ENCODE results near the gene LYSMD3. TPM values are rescaled to one million over a fixed set of nuclear protein-coding genes. Genes with fewer than 3 reads are reported as not detected.

Gene LYSMD3
- total and polyA plus RNA-seq, 8 donors = 3.9 to 27.0 (median 7.8) TPM

DNA sequence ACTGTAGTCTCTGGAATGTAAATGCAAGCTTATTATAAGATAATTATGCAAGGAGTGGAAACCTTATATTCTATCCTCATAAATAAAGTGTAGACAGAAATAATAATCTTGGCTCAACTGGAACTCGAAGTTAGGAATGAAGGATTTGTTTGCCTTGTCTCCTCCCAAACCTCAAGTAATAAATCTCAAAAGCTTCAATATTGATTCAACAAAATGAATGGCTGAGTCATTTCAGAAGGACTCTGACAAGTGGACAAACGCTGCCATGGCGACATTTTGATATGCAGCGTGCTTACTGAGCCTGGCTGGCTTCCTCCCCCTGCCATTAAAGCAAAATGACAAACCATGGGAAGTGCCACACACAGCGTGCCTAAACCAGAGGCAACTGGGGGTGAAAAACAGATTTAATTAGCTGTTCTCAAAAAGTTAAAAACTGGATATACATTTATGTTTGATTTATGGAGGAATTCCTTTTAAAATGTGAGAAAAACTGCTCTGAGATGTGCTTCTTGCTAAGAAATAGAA lies 18.7 kb upstream of the LYSMD3 start:
- Histone ChIP-seq H3K27me3 (peaks cover 0 to 46% (median 9%) of the 10 kb centered on the region in 3 donors), H3K27ac (no peak overlapping the region), H3K4me3 (no peak overlapping the region), H3K9me3 (no peaks in the 10 kb centered on the region), H3K4me1 (peaks cover 0 to 15% (median 2%) of the 10 kb centered on the region in 4 donors), H3K36me3 (no peaks in the 10 kb centered on the region)
- TF ChIP-seq CTCF (IDR thresholded peaks at IDR 0.05) = no peak
- TF ChIP-seq POLR2AphosphoS5 (IDR thresholded peaks at IDR 0.05) = peak in 1 of 3 donors; percentile 44
- 18 to 34% (median 24%) methylated on average over 5 of the region's 5 CpGs for WGBS, 5 donors
- intact Hi-C loops (cut with DNase I; ENCODE audit: low total_unique reads) = no loop called here
- peak; percentile 61 to 87 for DNase-seq

DNA sequence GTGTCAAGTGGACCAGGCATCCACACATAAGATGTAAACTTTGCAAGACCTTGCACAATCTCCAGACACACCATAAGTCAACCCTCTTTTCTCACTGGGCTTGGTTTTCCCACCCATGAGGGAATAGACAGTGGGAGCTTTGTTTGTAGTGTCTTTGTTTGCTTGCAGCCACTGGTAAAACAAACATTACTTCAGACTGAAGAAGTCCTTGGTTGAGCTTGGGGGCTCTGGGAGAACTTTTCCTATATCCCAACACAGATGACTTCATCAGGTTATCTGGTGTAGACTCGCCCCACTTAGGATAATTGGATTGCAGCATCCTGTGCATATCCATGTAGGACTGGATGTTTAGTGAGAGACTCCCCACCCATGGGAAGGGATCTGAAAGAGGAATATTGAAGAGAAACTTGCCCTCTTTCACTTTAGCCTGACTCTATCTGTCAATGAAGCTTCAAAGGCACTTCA lies 17.7 kb upstream of the LYSMD3 start:
- Histone ChIP-seq H3K27me3 (peaks cover 0 to 48% (median 9%) of the 10 kb centered on the region in 3 donors), H3K27ac (no peak overlapping the region)

GRCh38 chr5:90546216-90546837 lies 16.9 kb upstream of the LYSMD3 start:
- WGBS, 5 donors = 71 to 88% (median 76%) methylated on average over 4 of the region's 4 CpGs
- no peak overlapping the region for H3K4me3 ChIP-seq
- H3K9me3 ChIP-seq = no peaks in the 10 kb centered on the region
- H3K27ac ChIP-seq = no peak overlapping the region
- peaks cover 0 to 15% (median 2%) of the 10 kb centered on the region in 4 donors for H3K4me1 ChIP-seq
- intact Hi-C loops (cut with DNase I; ENCODE audit: low total_unique reads) = no loop called here
- no peaks in the 10 kb centered on the region for H3K36me3 ChIP-seq
- H3K27me3 ChIP-seq = peaks cover 0 to 51% (median 9%) of the 10 kb centered on the region in 3 donors
- no peak for DNase-seq
- TF ChIP-seq CTCF (IDR thresholded peaks at IDR 0.05) (no peak), POLR2AphosphoS5 (IDR thresholded peaks at IDR 0.05) (no peak), POLR2A (IDR thresholded peaks at IDR 0.05) (no peak), EP300 (IDR thresholded peaks at IDR 0.05) (no peak)

More for the DNA sequence above, 17.7 kb upstream of the LYSMD3 start:
- DNase-seq = no peak
- TF ChIP-seq POLR2A (IDR thresholded peaks at IDR 0.05) (no peak), CTCF (IDR thresholded peaks at IDR 0.05) (no peak), EP300 (IDR thresholded peaks at IDR 0.05) (no peak), POLR2AphosphoS5 (IDR thresholded peaks at IDR 0.05) (no peak)
- Histone ChIP-seq H3K4me1 (peaks cover 0 to 15% (median 2%) of the 10 kb centered on the region in 4 donors), H3K4me3 (no peak overlapping the region), H3K36me3 (no peaks in the 10 kb centered on the region), H3K9me3 (no peaks in the 10 kb centered on the region)
- 47 to 86% (median 56%) methylated on average over 1 of the region's 1 CpG for WGBS, 5 donors
- intact Hi-C loops (cut with DNase I; ENCODE audit: low total_unique reads) = no loop called here

DNA sequence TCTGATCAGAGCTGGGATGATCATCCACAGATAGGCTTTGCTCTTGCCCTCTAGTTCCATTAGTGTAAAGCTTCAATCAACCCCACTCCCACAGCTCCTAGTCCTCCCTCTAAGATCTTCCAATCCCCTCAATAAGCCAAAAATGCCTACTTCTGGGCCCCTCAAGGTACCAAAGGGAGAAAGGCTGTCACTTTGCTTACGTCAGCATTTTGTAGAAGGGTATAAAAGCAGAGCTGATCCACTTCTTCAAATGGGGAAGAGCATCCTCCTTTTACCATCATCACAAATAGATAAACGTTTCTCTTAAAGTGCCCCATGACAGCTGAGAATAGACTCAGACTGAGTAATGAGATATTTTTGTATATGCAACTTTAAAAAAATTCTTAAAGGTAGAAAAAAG lies 16.1 kb upstream of the LYSMD3 start:
- intact Hi-C loops (cut with DNase I; ENCODE audit: low total_unique reads) = no loop called here
- no peak for DNase-seq
- H3K4me3 ChIP-seq = no peak overlapping the region
- peaks cover 0 to 50% (median 6%) of the 10 kb centered on the region in 3 donors for H3K27me3 ChIP-seq
- TF ChIP-seq POLR2AphosphoS5 (IDR thresholded peaks at IDR 0.05) (no peak), EP300 (IDR thresholded peaks at IDR 0.05) (no peak), POLR2A (IDR thresholded peaks at IDR 0.05) (no peak), CTCF (IDR thresholded peaks at IDR 0.05) (no peak)
- no peaks in the 10 kb centered on the region for H3K9me3 ChIP-seq
- H3K36me3 ChIP-seq = no peaks in the 10 kb centered on the region
- peaks cover 0 to 15% (median 2%) of the 10 kb centered on the region in 4 donors for H3K4me1 ChIP-seq
- WGBS, 5 donors = 70 to 81% (median 79%) methylated on average over 2 of the region's 2 CpGs
- no peak overlapping the region for H3K27ac ChIP-seq

Data from stomach (tissue), 9 donors.